Measurements from ENCODE around the gene LRRC3.
"Not testable (repeated sequence)": the region's sequence is repeated elsewhere in the genome, so short reads cannot be mapped to it uniquely, and the experiment has no call there.

Gene LRRC3

GRCh38 chr21:44454747-44455523, at the start of gene LRRC3:
TSS of gene LRRC3 (plus strand) at chr21:44455510. CDS start at chr21:44456645, 1,135 bp downstream.
- peak; percentile 79 to 81 for DNase-seq (ENCODE audit: low read depth in 2 of 2)

- no peak for DNase-seq (ENCODE audit: low read depth in 2 of 2)
Measured at GRCh38 chr21:44405948-44406872, 49.1 kb upstream of the LRRC3 start.

GRCh38 chr21:44406953-44407352, 48.4 kb upstream of the LRRC3 start:
- DNase-seq (ENCODE audit: low read depth in 2 of 2), result no peak

GRCh38 chr21:44407493-44407892, 47.8 kb upstream of the LRRC3 start:
- peak; percentile 12 to 26 for DNase-seq (ENCODE audit: low read depth in 2 of 2)

- no peak for DNase-seq (ENCODE audit: low read depth in 2 of 2)
Measured at GRCh38 chr21:44408226-44408625, 47.1 kb upstream of the LRRC3 start.

- no peak for DNase-seq (ENCODE audit: low read depth in 2 of 2)
Measured at GRCh38 chr21:44413566-44414290, 41.6 kb upstream of the LRRC3 start.

GRCh38 chr21:44414291-44415072, 40.8 kb upstream of the LRRC3 start:
- DNase-seq (ENCODE audit: low read depth in 2 of 2), result no peak

- DNase-seq (ENCODE audit: low read depth in 2 of 2), result no peak
Measured at GRCh38 chr21:44415073-44416025, 40.0 kb upstream of the LRRC3 start.

GRCh38 chr21:44416193-44416592, 39.1 kb upstream of the LRRC3 start:
- no peak for DNase-seq (ENCODE audit: low read depth in 2 of 2)

GRCh38 chr21:44417621-44418107, 37.6 kb upstream of the LRRC3 start:
- DNase-seq (ENCODE audit: low read depth in 2 of 2), result not testable (repeated sequence)

GRCh38 chr21:44418108-44418875, 37.0 kb upstream of the LRRC3 start:
- no peak for DNase-seq (ENCODE audit: low read depth in 2 of 2)

GRCh38 chr21:44418876-44419230, 36.5 kb upstream of the LRRC3 start:
- DNase-seq (ENCODE audit: low read depth in 2 of 2), result no peak

- DNase-seq (ENCODE audit: low read depth in 2 of 2), result no peak
Measured at GRCh38 chr21:44419679-44420078, 35.6 kb upstream of the LRRC3 start.

GRCh38 chr21:44420416-44421205, 34.7 kb upstream of the LRRC3 start:
- DNase-seq (ENCODE audit: low read depth in 2 of 2), result no peak

GRCh38 chr21:44421901-44422840, 33.1 kb upstream of the LRRC3 start:
- DNase-seq (ENCODE audit: low read depth in 2 of 2), result no peak

GRCh38 chr21:44423312-44423821, 31.9 kb upstream of the LRRC3 start:
- no peak for DNase-seq (ENCODE audit: low read depth in 2 of 2)

Measured in stimulated activated CD4-positive, alpha-beta T cell treated with anti-CD3 and anti-CD28 coated beads, Interleukin-15, amount 100 ng/mL, for 48 hours (primary cell).